Suprapubic skin (tissue), 4 donors: ENCODE data around the gene SLC22A17. TPM values are rescaled to one million over a fixed set of nuclear protein-coding genes. Genes with fewer than 3 reads are reported as not detected.

Experiments
- DNase-seq, 2 donors: peaks; one replicate each; pipeline ENCODE4 v3.0.0-alpha.2; 2019; ENCODE audit warnings: low spot score in 2 of 2
- H3K27ac ChIP-seq: fragments of 200-600 bp; sonication (generic); one replicate; pipeline ENCODE4 v1.5.1; 2019
- H3K27me3 ChIP-seq: fragments of 200-600 bp; sonication (generic); one replicate; pipeline ENCODE4 v1.5.1; 2019
- H3K36me3 ChIP-seq: fragments of 200-600 bp; sonication (generic); one replicate; pipeline ENCODE4 v1.5.1; 2019
- H3K4me1 ChIP-seq: fragments of 200-600 bp; sonication (generic); one replicate; pipeline ENCODE4 v1.5.1; 2019
- H3K4me3 ChIP-seq: fragments of 200-600 bp; sonication (generic); one replicate; pipeline ENCODE4 v1.5.1; 2019; ENCODE audit warnings: mild to moderate bottlenecking
- H3K9me3 ChIP-seq: fragments of 200-600 bp; sonication (generic); one replicate; pipeline ENCODE4 v1.5.1; 2019
- CTCF ChIP-seq, 2 donors: fragments of 200-600 bp in 1 of 2; fragments of 450-650 bp in 1 of 2; sonication (generic) in 1 of 2; IDR thresholded peaks; one replicate each; pipeline ENCODE4 v1.5.1; 2016 to 2019; ENCODE audit warnings: antibody characterized with exemption in 2 of 2, mild to moderate bottlenecking in 1 of 2, moderate library complexity in 1 of 2
- EP300 ChIP-seq: sonication (generic); formaldehyde crosslinking; IDR thresholded peaks from one replicate; pipeline ENCODE4 v1.6.1; 2017; ENCODE audit warnings: antibody characterized with exemption
- POLR2A ChIP-seq, 2 donors: fragments of 450-650 bp; IDR thresholded peaks; one replicate each; pipeline ENCODE4 v1.6.1; 2017; ENCODE audit warnings: antibody characterized with exemption in 2 of 2, mild to moderate bottlenecking in 2 of 2, moderate library complexity in 2 of 2
- POLR2AphosphoS5 ChIP-seq, 3 donors: sonication (generic); formaldehyde crosslinking; IDR thresholded peaks; one replicate each; pipeline ENCODE4 v1.6.1; 2017; ENCODE audit warnings: antibody characterized with exemption in 3 of 3
- WGBS: methylation state at CpG from one replicate; pipeline ENCODE4 v1.1.5; 2018; 5-methylcytosine and 5-hydroxymethylcytosine counted together
- total RNA-seq, 4 donors: library from RNA; depleted of rRNA; stranded (reverse); fragments of >200 nt; gene quantifications; one replicate each; pipeline ENCODE4 v1.1.0, GENCODE V29; 2016

Gene SLC22A17
- total RNA-seq, 4 donors from 2014 or later: 15.4 to 67.6 (median 22.5) TPM

DNA sequence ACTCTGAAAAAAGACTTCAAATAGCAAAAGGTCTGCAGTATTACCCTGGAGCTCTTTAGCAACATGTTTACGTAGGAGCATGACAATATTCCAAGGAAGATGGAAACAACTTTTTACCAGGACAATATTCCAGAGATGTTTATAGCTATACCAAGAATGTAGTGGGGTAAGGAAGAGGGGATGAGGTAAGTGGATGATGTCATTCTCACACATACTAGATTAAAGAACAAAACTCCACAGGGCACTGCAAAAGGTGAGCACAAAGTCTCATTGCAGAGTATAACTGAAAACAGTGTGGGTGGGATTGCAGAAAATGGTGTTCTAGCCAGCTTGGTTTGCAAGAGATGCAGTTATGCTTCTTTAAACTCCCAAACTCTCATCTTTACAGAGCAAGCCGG is 32.6 kb upstream of the SLC22A17 start:
- WGBS: 81% methylated on average over 2 of the region's 2 CpGs
- H3K4me1 ChIP-seq: peaks cover 2% of the 10 kb centered on the region
- TF ChIP-seq POLR2A (IDR thresholded peaks at IDR 0.05): no peak
- no peak for TF ChIP-seq CTCF (IDR thresholded peaks at IDR 0.05)
- no peak for TF ChIP-seq POLR2AphosphoS5 (IDR thresholded peaks at IDR 0.05)
- TF ChIP-seq EP300: no peak
- no peak overlapping the region for H3K27ac ChIP-seq
- H3K27me3 ChIP-seq: peaks cover 12% of the 10 kb centered on the region
- H3K36me3 ChIP-seq: no peaks in the 10 kb centered on the region
- no peaks in the 10 kb centered on the region for H3K9me3 ChIP-seq
- no peak for DNase-seq
- no peak overlapping the region for H3K4me3 ChIP-seq

- H3K4me3 ChIP-seq: no peak overlapping the region
- H3K27me3 ChIP-seq: peaks cover 12% of the 10 kb centered on the region
- no peaks in the 10 kb centered on the region for H3K9me3 ChIP-seq
- no peak overlapping the region for H3K27ac ChIP-seq
- H3K36me3 ChIP-seq: no peaks in the 10 kb centered on the region
- WGBS: 85% methylated on average over 29 of the region's 29 CpGs
- no peak for TF ChIP-seq POLR2AphosphoS5 (IDR thresholded peaks at IDR 0.05)
- no peak for TF ChIP-seq EP300
- no peak for TF ChIP-seq CTCF (IDR thresholded peaks at IDR 0.05)
- TF ChIP-seq POLR2A (IDR thresholded peaks at IDR 0.05): no peak
- DNase-seq: no peak
- peaks cover 9% of the 10 kb centered on the region for H3K4me1 ChIP-seq
Observed at GRCh38 chr14:23384364-23385080, 31.8 kb upstream of the SLC22A17 start.

GRCh38 chr14:23382731-23383440 is 30.2 kb upstream of the SLC22A17 start:
- DNase-seq: no peak
- Histone ChIP-seq H3K9me3 (no peaks in the 10 kb centered on the region), H3K27ac (no peak overlapping the region), H3K4me3 (no peak overlapping the region), H3K4me1 (peaks cover 12% of the 10 kb centered on the region), H3K36me3 (no peaks in the 10 kb centered on the region), H3K27me3 (peaks cover 7% of the 10 kb centered on the region)
- WGBS: 68% methylated on average over 10 of the region's 10 CpGs
- TF ChIP-seq EP300 (no peak), POLR2A (IDR thresholded peaks at IDR 0.05) (no peak), CTCF (IDR thresholded peaks at IDR 0.05) (no peak), POLR2AphosphoS5 (IDR thresholded peaks at IDR 0.05) (no peak)

DNA sequence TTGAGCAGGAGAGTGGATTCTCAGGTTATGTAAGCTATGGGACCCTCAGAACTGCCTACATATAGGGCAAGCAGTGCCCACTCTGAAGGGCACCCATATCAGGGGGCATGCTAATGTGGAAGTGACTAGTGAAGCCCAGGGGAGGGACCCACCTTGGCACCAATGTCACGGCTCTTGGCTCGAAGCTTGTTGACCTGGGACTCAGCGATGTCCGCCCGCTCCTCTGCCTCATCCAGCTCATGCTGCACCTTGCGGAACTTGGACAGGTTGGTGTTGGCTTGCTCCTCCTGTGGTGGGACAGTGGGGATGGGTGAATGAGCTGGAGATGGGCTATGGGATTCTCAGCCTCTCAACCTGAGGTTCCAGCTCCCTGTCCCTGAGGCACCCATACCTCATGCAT is 29.6 kb upstream of the SLC22A17 start:
- 80% methylated on average over 1 of the region's 6 CpGs for WGBS
- peaks cover 7% of the 10 kb centered on the region for H3K27me3 ChIP-seq
- H3K4me3 ChIP-seq: no peak overlapping the region
- H3K4me1 ChIP-seq: peaks cover 12% of the 10 kb centered on the region
- H3K9me3 ChIP-seq: no peaks in the 10 kb centered on the region
- no peaks in the 10 kb centered on the region for H3K36me3 ChIP-seq
- no peak for DNase-seq
- H3K27ac ChIP-seq: no peak overlapping the region
- TF ChIP-seq CTCF (IDR thresholded peaks at IDR 0.05) (no peak), EP300 (no peak), POLR2A (IDR thresholded peaks at IDR 0.05) (no peak), POLR2AphosphoS5 (IDR thresholded peaks at IDR 0.05) (no peak)

- Histone ChIP-seq H3K4me1 (peaks cover 12% of the 10 kb centered on the region), H3K27me3 (peaks cover 7% of the 10 kb centered on the region), H3K9me3 (no peaks in the 10 kb centered on the region), H3K4me3 (no peak overlapping the region), H3K27ac (no peak overlapping the region), H3K36me3 (no peaks in the 10 kb centered on the region)
- DNase-seq: no peak
- TF ChIP-seq CTCF (IDR thresholded peaks at IDR 0.05) (no peak), EP300 (no peak), POLR2AphosphoS5 (IDR thresholded peaks at IDR 0.05) (no peak), POLR2A (IDR thresholded peaks at IDR 0.05) (no peak)
- 51% methylated on average over 3 of the region's 3 CpGs for WGBS
Observed at GRCh38 chr14:23381871-23382270, 29.2 kb upstream of the SLC22A17 start.
